KBM-7 (cell line): ENCODE measurements around the gene ITGA3.
"Not testable (repeated sequence)": the region's sequence is repeated elsewhere in the genome, so short reads cannot be mapped to it uniquely, and the experiment has no call there.

Experiments used
- DNase-seq: peaks from one replicate; pipeline ENCODE4 v3.0.0-alpha.2; 2015
- in situ Hi-C: fragments of 300-500 bp; cut with MboI; formaldehyde crosslinking; loops from 2 replicates; pipeline ENCODE4 v1.14.3; 2020; ENCODE audit warnings: low sequenced_read_pairs, low pct_unique_long_range_greater_than_20kb, mixed read lengths

Gene ITGA3

GRCh38 chr17:50033316-50033715 lies 22.6 kb upstream of the ITGA3 start:
- in situ Hi-C loops: no loop called here
- no peak for DNase-seq

- no peak for DNase-seq
- in situ Hi-C loops: no loop called here
Measured at GRCh38 chr17:50034498-50035364, 21.2 kb upstream of the ITGA3 start.

- in situ Hi-C loops: no loop called here
- no peak for DNase-seq
Measured at GRCh38 chr17:50035421-50035879, 20.5 kb upstream of the ITGA3 start.

GRCh38 chr17:50035945-50036344 lies 20.0 kb upstream of the ITGA3 start:
- no peak for DNase-seq
- in situ Hi-C loops: no loop called here

GRCh38 chr17:50036455-50037261 lies 19.3 kb upstream of the ITGA3 start:
- in situ Hi-C loops: no loop called here
- DNase-seq: no peak

- in situ Hi-C loops: no loop called here
- DNase-seq: no peak
Measured at GRCh38 chr17:50037321-50038107, 18.4 kb upstream of the ITGA3 start.

GRCh38 chr17:50039058-50039457 lies 16.9 kb upstream of the ITGA3 start:
- in situ Hi-C loops: no loop called here
- DNase-seq: no peak

- in situ Hi-C loops, DNase-seq: not testable (repeated sequence)
Measured at GRCh38 chr17:50040496-50040895, 15.4 kb upstream of the ITGA3 start.

- in situ Hi-C loops: no loop called here
- no peak for DNase-seq
Measured at GRCh38 chr17:50042211-50042610, 13.7 kb upstream of the ITGA3 start.

GRCh38 chr17:50043290-50044148 lies 12.4 kb upstream of the ITGA3 start:
- in situ Hi-C loops: no loop called here
- no peak for DNase-seq

GRCh38 chr17:50044483-50044882 lies 11.4 kb upstream of the ITGA3 start:
- in situ Hi-C loops: no loop called here
- DNase-seq: no peak

GRCh38 chr17:50045154-50045553 lies 10.8 kb upstream of the ITGA3 start:
- in situ Hi-C loops: no loop called here
- DNase-seq: no peak

- DNase-seq: no peak
- in situ Hi-C loops: no loop called here
Measured at GRCh38 chr17:50046179-50046578, 9.7 kb upstream of the ITGA3 start.

GRCh38 chr17:50046667-50047066 lies 9.2 kb upstream of the ITGA3 start:
- in situ Hi-C loops: no loop called here
- DNase-seq: no peak

- DNase-seq: no peak
- in situ Hi-C loops: no loop called here
Measured at GRCh38 chr17:50047083-50047482, 8.8 kb upstream of the ITGA3 start.

- peak; percentile 29 for DNase-seq
- in situ Hi-C loops: no loop called here
Measured at GRCh38 chr17:50047488-50048126, 8.3 kb upstream of the ITGA3 start.

- DNase-seq: no peak
Measured at GRCh38 chr17:50048146-50048720, 7.7 kb upstream of the ITGA3 start.

GRCh38 chr17:50048988-50049387 lies 6.9 kb upstream of the ITGA3 start:
- no peak for DNase-seq
- in situ Hi-C loops: no loop called here

More at GRCh38 chr17:50048146-50048720, 7.7 kb upstream of the ITGA3 start:
- in situ Hi-C loops: no loop called here
